Activated CD4-positive, CD25-positive, alpha-beta regulatory T cell treated with anti-CD3 and anti-CD28 coated beads, Interleukin-2, amount 50 U/mL, for 16 hours (primary cell): ENCODE results near the gene MUC20.
"Not testable (repeated sequence)": the region's sequence is repeated elsewhere in the genome, so short reads cannot be mapped to it uniquely, and the experiment has no call there.

Experiments
- DNase-seq: peaks from one replicate; pipeline ENCODE4 v3.0.0-alpha.2; 2020; ENCODE audit warnings: low read depth, low spot score

Gene MUC20, protein sequence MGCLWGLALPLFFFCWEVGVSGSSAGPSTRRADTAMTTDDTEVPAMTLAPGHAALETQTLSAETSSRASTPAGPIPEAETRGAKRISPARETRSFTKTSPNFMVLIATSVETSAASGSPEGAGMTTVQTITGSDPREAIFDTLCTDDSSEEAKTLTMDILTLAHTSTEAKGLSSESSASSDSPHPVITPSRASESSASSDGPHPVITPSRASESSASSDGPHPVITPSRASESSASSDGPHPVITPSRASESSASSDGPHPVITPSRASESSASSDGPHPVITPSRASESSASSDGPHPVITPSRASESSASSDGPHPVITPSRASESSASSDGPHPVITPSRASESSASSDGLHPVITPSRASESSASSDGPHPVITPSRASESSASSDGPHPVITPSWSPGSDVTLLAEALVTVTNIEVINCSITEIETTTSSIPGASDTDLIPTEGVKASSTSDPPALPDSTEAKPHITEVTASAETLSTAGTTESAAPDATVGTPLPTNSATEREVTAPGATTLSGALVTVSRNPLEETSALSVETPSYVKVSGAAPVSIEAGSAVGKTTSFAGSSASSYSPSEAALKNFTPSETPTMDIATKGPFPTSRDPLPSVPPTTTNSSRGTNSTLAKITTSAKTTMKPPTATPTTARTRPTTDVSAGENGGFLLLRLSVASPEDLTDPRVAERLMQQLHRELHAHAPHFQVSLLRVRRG

DNA sequence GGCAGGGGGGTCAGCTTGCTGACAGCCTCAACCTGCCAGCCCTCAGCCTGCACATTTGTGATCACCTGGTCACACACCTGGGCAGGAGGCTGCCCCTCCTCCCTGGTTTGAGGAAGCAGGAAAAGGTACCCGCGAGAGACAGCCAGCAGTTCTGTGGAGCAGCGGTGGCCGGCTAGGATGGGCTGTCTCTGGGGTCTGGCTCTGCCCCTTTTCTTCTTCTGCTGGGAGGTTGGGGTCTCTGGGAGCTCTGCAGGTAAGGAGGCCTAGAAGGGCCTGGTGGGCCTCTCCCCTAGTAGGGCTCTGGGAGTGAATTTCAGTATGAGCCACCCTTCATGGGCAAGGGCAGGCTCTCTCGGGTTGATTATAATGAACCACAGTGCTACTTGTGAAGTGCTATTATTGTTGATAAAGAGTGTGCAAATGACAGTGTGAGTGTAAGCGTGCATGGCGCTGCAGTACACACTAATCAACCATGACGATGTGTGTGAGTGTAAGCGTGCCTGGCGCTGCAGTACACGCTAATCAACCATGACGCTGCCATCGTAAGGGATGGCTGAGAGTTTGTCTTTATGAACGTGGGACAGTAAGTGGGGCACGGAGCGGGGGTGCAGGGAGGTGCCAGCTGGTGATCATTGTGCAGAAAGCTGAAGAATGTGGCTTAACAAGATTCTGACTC lies at the start of gene MUC20:
Gene MUC20 (plus strand): TSS at position 148 of the 676 bp plus-strand sequence. CDS start 30 bp downstream, at position 178.
- not testable (repeated sequence) for DNase-seq

DNA sequence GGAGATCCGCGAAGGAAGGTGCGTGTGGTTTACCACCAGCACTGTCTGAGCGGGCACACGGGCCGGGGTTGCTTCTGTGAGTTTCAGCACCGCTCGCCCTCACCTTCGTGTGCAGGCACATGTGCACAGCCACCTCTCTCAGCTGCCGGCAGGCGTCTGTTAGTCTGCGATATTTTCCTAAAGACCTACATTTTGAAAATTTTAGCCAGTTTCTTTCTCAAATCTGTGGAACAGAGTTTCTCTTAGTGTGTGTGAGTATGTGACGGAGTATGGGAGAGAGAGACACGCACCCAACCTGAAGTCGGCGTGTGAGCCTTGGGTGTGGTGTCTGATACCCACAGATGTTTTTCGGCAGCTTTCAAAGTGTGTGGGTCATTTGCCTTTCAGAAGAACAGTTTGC lies 49.5 kb upstream of the MUC20 start:
- not testable (repeated sequence) for DNase-seq

DNA sequence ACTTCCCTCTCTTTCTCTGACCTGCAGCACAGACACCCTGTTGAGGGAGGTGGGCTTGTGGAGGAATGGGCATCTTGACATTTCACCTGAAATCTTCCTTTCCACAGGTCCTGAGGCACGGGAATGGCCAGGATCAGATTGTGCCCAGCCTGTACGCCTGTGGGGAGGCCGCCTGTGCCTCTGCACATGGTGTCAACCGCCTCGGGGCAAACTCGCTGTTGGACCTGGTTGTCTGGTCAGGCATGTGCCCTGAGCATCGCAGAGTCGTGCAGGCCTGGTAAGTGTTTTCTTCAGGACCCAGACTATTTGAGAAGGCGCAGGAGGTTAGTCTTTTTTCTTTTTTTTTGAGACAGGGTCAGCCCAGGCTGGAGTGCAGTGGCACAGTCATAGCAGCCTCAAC lies 47.1 kb upstream of the MUC20 start:
- not testable (repeated sequence) for DNase-seq

DNA sequence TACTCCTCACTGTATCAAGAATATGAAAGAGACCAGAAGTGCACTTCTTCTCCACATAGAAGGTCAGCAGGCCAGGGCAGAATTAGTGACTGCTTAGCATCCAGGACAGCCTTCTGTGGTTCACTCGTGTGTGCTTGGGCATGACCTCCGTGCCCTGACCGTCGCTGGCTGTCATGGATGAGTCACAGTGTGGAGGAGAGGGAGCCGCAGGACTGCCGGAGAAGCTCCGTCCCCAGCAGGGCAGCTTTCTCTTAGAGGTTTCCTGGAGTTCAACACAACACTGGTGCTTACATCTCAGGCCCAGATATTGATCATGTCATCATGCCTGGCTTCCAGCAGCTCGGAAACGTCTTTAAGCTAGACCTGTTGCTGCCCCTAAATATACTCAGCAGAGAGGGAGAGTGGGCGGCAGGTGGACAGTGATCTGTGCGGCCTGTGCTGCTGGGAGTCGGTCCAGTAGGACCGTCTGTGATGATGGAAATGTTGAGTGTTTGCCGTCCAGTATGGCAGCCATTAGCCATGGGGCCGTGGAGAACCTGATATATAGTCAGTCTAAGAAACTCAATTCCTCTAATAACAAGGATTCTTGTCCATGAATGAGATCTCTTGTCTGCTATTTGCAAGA lies 42.3 kb upstream of the MUC20 start:
- not testable (repeated sequence) for DNase-seq

DNA sequence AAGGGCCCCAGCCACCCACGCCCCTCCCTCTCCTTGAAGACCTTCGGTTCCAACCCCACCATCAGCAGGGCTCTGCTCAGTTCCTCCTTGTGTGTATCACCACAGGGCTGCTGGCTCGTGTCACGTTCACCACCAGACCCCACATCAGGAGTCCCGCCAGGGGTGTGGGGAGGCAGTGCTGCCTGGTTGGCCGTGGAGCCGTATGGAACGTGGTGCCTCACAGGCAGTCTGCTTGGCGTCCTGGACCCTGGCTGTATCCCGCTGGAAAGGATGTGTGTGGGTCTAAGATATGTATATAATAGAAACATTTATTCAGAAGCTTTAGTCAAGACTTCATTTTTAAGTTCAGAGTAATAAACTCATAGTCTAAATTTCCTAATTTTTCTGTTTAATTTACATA lies 40.1 kb upstream of the MUC20 start:
- DNase-seq, result not testable (repeated sequence)

DNA sequence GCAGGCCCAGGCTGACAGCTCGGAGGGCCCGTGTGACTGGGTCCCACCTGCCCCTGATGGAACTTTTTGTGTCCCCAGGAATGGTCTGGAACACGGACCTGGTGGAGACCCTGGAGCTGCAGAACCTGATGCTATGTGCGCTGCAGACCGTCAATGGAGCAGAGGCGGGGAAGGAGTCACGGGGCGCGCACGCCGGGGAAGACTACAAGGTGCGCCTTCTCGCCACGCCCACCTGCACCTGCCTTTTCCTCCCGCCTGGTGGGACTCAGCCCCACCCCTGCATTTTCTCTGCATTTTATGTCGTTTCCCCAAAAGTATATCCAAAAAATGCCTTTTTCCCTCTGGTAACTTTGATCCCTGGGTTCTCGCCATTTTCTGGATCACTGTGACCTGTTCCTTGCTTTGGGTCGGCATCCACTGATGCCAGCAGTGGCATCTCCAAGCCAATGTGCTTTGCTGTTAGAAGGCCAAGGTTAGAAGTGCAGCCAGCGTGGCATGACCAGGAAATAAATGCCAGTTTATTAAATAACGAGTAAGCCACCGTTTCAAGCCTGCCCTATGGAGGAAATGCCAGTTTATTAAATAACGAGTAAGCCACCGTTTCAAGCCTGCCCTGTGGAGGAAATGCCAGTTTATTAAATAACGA lies 39.2 kb upstream of the MUC20 start:
- not testable (repeated sequence) for DNase-seq

DNA sequence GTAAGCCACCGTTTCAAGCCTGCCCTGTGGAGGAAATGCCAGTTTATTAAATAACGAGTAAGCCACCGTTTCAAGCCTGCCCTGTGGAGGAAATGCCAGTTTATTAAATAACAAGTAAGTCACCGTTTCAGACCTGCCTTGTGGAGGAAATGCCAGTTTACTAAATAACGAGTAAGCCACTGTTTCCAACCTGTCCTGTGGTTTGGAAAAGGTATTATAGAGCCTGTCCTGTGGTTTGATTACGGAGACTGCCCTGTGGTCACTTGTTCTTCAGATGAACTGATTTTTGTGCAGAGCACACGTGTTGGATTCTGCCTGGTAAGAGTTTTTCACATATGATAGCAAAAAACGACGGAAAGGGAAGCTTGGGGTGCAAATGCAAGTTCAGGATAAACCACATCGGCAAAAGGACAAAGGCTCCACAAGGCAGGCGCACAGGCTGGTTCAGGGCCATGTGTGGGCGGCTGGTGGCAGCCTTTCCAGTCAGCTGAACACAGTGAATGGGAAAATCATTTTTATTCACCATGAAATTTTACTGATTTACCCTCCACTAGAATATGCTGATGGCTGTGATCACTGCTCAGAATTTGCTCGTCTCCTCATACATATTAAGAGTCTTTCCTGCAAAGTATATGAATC lies 38.6 kb upstream of the MUC20 start:
- DNase-seq, result not testable (repeated sequence)

DNA sequence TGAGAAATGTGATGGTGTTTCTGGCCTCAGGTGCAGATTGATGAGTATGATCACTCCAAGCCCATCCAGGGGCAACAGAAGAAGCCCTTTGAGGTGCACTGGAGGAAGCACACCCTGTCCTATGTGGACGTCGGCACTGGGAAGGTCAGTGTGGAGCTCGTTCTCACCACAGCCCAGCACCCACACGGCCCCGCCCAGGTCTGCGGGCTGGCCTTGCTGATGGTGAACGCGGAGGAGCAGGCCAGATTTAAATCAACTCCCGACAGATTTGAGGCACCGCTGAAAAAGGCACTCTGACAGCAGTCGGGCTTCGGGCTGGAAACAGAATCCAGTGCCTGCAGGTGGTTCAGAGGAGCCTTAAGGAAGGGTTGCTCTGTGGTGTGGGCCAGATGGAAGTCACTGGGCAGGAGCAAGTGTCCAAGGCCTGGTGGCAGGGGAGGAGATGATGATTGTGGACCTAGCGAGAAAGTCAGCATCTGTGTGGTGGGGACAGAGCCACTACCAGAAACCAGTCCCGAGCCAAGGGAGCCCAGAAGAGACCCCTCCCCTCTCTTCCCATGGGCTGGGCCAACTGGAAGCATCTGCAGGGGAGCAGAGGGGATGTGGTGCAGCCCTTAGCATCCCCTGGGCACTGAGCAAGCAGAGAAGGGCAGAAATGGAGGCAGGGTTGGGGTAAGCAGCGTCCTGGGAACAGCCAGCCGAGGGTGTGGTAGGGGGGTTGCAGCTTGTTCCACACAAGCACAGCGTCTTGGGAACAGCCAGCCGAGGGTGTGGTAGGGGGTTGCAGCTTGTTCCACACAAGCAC lies 36.9 kb upstream of the MUC20 start:
- DNase-seq, result not testable (repeated sequence)

DNA sequence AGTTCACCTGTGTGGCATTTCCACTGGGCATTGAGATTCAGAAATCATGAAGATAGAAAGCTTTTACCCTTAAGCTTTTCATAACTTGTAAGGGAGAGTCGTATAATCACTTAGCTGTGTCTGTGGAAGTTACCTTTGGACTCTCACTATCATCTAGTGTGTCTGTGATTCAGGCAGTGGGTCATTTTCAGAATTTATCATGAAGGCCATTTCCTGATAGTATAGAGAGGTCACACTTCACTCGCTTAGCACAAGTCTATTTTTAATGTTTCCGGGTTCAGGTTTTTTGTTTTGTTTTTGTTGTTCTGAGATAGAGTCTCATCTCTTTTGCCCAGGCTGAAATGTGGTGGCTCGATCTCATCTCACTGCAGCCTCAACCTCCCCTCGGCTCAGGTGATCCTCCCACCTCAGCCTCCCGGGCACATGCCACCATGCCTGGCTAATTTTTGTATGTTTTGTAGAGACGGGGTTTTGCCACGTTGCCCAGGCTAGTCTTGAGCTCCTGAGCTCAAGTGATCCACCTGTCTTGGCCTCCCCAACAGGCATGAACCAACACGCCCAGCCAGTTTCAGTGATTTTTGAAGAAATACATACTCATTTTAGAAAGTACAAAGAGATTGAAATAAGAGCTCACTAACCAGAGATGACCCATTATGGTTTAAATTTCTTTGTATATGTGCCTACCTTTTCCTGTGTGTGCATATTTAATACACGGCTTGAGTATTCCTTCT lies 36.1 kb upstream of the MUC20 start:
- not testable (repeated sequence) for DNase-seq

DNA sequence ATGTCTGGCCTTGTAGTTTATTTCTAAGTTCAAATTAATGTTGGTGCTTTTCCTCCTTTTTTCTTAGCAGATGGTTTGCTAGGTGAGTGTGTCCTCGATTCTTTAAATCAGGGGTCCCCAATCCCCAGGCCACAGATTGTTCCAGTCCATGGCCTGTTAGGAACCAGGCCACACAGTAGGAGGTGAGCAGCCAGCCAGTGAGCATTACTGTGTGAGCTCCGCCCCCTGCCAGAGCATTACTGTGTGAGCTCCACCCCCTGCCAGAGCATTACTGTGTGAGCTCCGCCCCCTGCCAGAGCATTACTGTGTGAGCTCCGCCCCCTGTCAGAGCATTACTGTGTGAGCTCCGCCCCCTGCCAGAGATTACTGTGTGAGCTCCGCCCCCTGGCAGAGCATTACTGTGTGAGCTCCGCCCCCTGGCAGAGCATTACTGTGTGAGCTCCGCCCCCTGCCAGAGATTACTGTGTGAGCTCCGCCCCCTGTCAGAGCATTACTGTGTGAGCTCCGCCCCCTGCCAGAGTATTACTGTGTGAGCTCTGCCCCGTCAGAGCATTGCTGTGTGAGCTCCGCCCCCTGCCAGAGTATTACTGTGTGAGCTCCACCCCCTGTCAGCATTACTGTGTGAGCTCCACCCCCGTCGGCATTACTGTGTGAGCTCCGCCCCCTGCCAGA lies 34.1 kb upstream of the MUC20 start:
- not testable (repeated sequence) for DNase-seq

DNA sequence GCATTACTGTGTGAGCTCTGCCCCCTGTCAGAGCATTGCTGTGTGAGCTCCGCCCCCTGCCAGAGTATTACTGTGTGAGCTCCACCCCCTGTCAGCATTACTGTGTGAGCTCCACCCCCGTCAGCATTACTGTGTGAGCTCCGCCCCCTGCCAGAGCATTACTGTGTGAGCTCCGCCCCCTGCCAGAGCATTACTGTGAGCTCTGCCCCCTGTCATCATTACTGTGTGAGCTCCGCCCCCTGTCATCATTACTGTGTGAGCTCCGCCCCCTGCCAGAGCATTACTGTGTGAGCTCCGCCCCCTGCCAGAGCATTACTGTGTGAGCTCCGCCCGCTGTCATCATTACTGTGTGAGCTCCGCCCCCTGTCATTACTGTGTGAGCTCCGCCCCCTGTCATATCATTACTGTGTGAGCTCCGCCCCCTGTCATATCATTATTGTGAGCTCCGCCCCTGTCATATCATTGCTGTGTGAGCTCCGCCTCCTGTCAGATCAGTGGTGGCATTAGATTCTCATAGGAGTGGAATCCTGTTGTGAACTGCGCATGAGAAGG lies 33.5 kb upstream of the MUC20 start:
- not testable (repeated sequence) for DNase-seq

DNA sequence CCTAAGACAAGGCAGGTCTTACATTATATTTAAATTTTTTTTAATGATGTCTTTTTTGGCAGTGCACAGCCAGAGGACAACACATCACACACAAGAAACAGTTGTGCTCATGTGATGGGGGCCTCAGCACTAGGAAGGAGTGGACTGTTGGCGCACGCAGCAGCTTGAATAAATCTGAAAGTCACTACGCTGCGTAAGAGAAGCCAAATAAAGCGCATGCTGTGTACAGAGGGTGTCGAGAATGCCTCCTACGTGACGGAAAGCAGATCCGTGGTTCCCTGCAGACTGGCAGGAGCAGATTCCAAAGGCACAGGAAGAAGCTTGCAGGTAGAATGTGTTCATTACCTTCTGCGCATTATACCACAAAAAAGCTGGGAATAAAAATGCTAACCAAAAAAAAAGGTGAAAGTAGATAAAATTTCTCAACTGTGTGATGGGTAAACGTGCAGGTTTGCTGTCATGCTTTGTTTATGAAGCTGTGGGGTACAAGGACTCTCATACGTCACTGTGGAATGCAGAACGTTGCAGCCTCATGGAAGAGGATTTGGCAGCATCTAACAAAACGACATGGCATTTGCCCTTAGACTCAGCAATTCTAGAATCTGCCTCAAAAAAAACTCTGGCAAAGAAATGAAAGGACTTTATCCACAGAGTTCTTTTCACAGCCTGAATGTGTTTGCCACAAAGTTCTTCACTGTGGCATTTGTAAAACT lies 32.2 kb upstream of the MUC20 start:
- DNase-seq, result not testable (repeated sequence)

DNA sequence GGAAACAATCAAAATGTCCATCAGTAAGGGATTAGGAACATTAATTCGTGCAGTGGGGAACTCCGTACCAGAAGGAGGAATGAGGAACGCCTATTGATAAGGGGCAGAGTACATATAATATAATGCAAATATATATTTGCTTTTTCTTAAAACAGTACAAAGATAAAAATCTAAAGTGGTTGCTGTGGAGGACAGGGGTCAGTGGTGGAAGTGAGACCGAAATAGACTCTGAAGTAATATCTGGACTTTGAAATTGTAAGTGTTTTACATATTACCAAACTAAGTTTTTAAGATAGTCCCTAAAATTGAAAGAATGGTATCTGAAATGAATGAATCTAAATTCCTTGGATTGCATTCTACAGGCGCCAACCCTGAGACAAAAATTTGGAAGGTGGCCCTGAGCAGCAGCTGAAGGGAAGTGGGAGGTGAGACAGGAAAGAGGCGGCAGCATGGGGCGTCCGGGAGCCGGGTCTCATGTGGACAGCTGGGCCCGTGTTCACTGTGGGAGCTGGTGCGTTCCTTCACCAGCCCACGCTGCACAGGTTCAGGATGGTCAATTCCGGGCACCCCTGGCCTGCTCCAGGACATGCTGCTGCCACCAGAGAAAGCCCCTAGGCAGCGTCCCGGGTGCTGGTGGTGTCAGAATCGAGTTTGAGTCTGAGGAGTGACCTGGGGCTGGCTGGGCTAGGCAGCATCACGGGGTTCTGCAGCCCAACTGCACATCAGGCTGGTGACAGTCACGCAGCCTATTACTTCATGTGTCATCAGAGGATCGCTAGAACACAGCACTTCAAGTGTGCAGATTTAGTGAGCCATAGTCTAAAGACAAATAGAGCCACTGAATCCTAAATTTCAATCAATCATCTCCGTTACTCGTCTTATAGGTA lies 31.4 kb upstream of the MUC20 start:
- not testable (repeated sequence) for DNase-seq

DNA sequence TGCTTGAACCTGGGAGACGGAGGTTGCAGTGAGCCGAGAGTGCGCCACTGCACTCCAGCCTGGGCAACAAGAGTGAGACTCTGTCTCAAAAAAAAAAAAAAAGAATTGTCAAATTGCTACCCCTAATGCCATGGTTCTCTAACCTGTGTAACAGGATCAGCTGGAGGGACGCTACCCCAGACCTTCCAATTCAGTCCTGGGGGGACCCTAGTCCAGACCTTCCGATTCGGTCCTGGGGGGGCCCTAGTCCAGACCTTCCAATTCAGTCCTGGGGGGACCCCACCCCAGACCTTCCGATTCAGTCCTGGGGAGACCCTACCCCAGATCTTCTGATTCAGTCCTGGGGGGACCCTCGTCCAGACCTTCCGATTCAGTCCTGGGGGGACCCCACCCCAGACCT lies 29.8 kb upstream of the MUC20 start:
- DNase-seq, result no peak

DNA sequence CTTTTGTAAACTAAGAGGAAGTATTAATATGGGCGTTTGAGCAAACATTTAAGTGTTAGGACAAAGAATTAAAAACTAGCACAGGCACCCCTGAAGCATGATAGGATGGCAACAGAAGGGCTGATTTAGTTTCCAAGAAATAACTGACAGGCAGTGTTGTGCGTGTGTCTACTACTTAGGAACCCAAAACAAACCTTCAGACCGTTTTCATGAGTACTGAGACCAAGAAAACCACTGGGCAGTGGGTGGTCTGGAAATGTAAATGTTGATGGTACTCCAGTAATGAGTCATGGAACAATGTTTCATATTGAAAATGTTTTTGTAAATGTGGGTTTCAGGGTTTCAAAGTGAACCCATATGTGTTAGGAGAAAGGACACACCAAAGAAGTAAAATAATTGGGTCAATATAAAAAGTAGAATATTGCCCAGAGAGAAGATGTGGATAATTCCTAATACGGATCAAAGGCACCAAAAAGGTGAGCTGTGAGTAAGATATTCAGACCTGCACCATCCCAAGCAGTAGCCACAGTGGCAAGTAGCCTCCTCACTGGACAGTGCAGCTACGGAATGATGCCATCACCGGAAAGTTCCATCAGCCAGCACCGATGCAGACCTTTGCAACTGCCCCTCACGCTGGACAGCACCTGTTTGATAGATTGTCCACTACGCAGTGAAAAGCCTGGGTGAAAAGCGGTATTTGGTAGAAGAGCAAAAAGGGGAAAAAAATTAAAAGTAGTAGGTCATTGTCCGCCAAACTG lies 29.0 kb upstream of the MUC20 start:
- not testable (repeated sequence) for DNase-seq

DNA sequence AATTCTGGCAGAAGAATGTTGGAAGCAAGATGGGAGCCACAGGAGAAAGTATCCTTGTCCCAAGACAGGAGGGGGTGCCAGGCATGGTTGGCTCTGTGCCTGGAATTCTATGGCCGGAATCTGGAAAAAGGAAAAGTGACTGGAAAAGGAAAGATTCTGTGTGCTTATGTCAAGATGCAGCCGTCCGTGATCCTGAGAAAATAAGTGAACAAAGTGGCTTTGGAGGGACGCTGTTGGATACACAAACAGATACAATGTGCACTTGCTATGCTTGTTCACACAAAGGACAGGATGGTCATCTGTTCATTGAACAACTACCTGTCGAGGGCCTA lies 28.5 kb upstream of the MUC20 start:
- DNase-seq, result no peak
